GM18505 (cell line): ENCODE data around the gene ABCA9.

ENCODE experiments used
- ATAC-seq: cut with Tn5 transposase; IDR thresholded peaks from one replicate; pipeline ENCODE4 v1.9.1; 2021; ENCODE audit not compliant: unreplicated experiment
- POLR2A ChIP-seq: IDR thresholded peaks from 4 replicates; pipeline ENCODE4 v1.6.1; 2011; ENCODE audit warnings: borderline replicate concordance; ENCODE audit not compliant: insufficient read depth, insufficient read length; ENCODE audit errors: extremely low read depth

The ABCA9 gene

GRCh38 chr17:68943123-68943811, 117.5 kb downstream of the ABCA9 start:
- ATAC-seq = no peak

GRCh38 chr17:68942389-68942788, 118.3 kb downstream of the ABCA9 start:
- TF ChIP-seq POLR2A = no peak
- no peak for ATAC-seq

More at GRCh38 chr17:68943123-68943811, 117.5 kb downstream of the ABCA9 start:
- no peak for TF ChIP-seq POLR2A

DNA sequence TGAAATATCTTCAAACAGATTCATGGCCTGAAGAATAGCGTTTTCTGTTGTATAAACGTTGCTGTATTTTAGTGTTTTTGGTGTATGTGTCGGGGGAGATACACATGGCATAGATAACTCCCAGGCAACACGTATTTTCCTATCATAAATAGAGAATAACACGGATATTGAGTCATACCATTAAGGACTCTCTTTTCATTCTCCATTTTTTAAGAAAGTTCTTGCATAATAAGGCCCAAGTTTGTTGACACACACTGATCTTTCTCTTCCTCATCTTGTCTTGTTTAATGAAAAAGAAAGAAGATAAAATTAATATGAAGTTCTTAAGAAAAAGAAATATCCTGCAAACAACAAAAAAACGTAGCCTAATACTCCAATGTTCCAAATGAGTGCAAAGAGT, 119.0 kb downstream of the ABCA9 start:
- no peak for ATAC-seq
- no peak for TF ChIP-seq POLR2A

DNA sequence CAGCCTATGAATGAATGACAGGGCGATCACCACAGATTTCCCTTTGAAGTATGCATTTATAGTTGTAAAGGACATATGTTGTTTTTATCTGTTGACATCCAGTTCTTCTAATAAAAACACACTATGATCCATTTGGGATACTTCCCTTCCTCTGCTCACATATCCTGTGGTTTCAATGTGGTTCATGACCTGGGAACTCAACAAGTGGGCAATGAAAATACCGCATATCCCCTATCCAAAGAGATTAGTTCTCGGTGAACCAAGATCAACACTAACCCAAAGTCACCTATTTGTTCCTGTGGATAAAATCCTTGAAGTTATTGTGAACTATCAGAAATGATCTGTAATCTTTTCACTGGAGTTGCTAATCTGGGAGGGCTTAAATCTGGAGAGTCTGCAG, 121.5 kb downstream of the ABCA9 start:
- no peak for TF ChIP-seq POLR2A
- no peak for ATAC-seq

GRCh38 chr17:68937890-68938514, 122.7 kb downstream of the ABCA9 start:
- TF ChIP-seq POLR2A = no peak

DNA sequence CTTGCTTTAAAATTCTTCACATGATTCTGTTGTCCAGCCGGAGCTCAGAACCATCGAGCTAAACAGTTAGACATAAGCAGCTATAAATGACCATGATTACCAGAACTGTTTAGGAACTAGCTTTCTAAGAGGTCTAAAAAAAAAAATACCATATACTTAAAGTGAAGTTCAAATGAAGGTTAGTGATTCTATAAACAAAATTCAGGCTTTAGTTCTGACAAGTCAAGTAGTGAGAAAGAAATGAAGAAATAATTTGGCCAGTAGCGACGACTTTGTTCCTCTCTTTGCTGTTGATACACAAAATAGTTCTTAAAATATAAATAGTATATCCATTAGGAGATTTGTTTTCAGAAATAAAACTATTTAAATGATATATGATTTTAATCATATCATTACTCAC, 133.2 kb downstream of the ABCA9 start:
- no peak for TF ChIP-seq POLR2A
- ATAC-seq = no peak

More at GRCh38 chr17:68937890-68938514, 122.7 kb downstream of the ABCA9 start:
- no peak for ATAC-seq

GRCh38 chr17:68924793-68925720, 135.7 kb downstream of the ABCA9 start:
- no peak for ATAC-seq
- TF ChIP-seq POLR2A = no peak
